HAP-1 (cell line): ENCODE measurements around the gene PLEKHO2.

Experiments used
- DNase-seq, 2 experiments: peaks; one replicate each; pipeline ENCODE4 v3.0.0-alpha.2; 2016 to 2020; ENCODE audit warnings: low spot score in 2 of 2
- H3K27me3 ChIP-seq: fragments of 250-450 bp; sonication (Bioruptor Pico); 2 replicates; pipeline ENCODE4 v1.5.1; 2020; ENCODE audit warnings: low read depth, mild to moderate bottlenecking, moderate library complexity
- H3K36me3 ChIP-seq: fragments of 250-450 bp; sonication (Bioruptor Pico); replicated peaks from 2 replicates; pipeline ENCODE4 v1.5.1; 2020; ENCODE audit warnings: mild to moderate bottlenecking
- H3K4me1 ChIP-seq: fragments of 250-450 bp; sonication (Bioruptor Pico); 2 replicates; pipeline ENCODE4 v1.5.1; 2020; ENCODE audit warnings: mild to moderate bottlenecking
- H3K4me3 ChIP-seq: fragments of 250-450 bp; sonication (Bioruptor Pico); 2 replicates; pipeline ENCODE4 v1.5.1; 2020; ENCODE audit warnings: mild to moderate bottlenecking, moderate library complexity
- H3K9me3 ChIP-seq: fragments of 250-450 bp; sonication (Bioruptor Pico); 2 replicates; pipeline ENCODE4 v1.5.1; 2020; ENCODE audit warnings: mild to moderate bottlenecking, moderate library complexity
- in situ Hi-C: fragments of 300-500 bp; cut with MboI; formaldehyde crosslinking; loops from 3 replicates; pipeline ENCODE4 v1.14.3; 2020; ENCODE audit warnings: low sequenced_read_pairs, inconsistent platforms, mixed read lengths

PLEKHO2 gene

DNA sequence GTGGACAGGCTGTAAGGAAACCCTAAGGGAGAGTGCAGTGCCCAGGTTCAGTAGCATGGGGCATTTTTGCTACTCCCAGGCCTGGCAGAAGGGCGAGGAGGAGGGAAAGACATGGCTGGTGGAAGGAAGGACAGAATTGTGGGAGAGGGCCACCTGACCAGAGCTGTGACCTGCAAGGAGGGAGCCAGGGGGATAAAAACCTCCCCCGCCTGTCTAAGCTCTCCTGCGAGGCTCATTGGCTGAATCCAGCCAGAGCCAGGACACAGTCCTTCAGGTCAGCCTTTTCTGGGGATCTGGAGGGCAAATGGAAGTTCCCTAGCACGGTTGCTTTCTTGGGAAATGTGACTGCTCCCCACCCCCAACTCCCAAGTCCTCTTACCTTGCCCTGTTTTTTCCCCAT is 56.7 kb downstream of the PLEKHO2 start:
- H3K36me3 ChIP-seq = no peaks in the 10 kb centered on the region
- H3K9me3 ChIP-seq = no peaks in the 10 kb centered on the region
- no peak for DNase-seq
- no peak overlapping the region for H3K4me3 ChIP-seq
- no peaks in the 10 kb centered on the region for H3K27me3 ChIP-seq
- peaks cover 6% of the 10 kb centered on the region for H3K4me1 ChIP-seq
- in situ Hi-C loops = no loop called here

DNA sequence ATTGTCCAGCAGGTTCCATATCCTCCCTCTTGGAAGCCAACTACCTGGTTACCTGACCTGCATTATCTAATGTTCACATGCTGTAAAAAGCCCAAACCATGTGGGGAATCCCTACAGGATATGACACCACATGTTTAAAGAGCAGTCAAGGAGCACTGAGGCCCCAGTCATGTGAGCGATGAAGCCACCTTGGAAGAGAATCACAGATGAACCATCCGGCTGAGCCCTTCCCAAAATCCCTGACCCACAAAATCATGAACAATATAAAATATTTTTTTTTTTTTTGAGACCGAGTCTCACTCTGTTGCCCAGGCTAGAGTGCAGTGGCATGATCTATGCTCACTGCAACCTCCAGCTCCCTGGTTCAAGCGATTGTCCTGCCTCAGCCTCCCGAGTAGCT is 59.4 kb downstream of the PLEKHO2 start:
- Histone ChIP-seq H3K4me3 (no peak overlapping the region), H3K9me3 (peaks cover 4% of the 10 kb centered on the region; the same call in 1 of the 2 replicates), H3K4me1 (peaks cover 3% of the 10 kb centered on the region), H3K27me3 (no peaks in the 10 kb centered on the region), H3K36me3 (no peaks in the 10 kb centered on the region)
- in situ Hi-C loops = no loop called here
- DNase-seq = no peak

GRCh38 chr15:64901914-64902313 is 60.2 kb downstream of the PLEKHO2 start:
- H3K36me3 ChIP-seq = no peaks in the 10 kb centered on the region
- H3K9me3 ChIP-seq = peaks cover 12% of the 10 kb centered on the region
- H3K4me1 ChIP-seq = peaks cover 3% of the 10 kb centered on the region
- H3K4me3 ChIP-seq = no peak overlapping the region
- in situ Hi-C loops = no loop called here
- DNase-seq = no peak
- H3K27me3 ChIP-seq = no peaks in the 10 kb centered on the region

- Histone ChIP-seq H3K4me3 (no peak overlapping the region), H3K4me1 (peaks cover 7% of the 10 kb centered on the region), H3K36me3 (no peaks in the 10 kb centered on the region), H3K9me3 (peaks cover 12% of the 10 kb centered on the region), H3K27me3 (no peaks in the 10 kb centered on the region)
- in situ Hi-C loops = no loop called here
- DNase-seq = no peak
Measured at GRCh38 chr15:64902863-64903262, 61.1 kb downstream of the PLEKHO2 start.

DNA sequence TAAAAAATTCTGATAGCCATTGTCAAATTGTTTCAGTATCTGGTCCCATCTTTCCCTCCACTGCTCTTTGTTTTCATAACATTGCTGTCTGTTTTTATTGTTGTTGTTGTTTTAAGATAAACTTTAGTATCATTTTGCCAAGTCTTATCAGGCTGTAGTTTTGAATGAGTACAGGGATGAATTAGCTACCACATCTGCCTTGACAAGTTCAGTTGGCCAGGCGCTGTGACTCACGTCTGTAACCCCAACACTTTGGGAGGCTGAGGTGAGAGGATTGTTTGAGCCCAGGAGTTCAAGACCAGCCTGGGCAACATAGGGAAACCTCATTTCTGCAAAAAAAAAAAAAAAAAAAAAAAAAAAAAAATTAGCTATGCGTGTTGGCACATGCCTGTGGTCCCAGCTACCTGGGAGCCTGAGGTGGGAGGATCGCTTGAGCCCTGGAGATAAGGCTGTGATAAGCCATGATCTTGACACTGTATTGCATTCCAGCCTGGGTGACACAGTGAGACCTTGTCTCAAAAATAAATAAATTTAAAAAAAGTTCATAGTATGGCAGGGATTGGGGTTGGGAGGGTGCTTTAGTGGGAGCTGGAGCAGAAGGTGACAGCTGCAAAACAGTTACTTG is 61.7 kb downstream of the PLEKHO2 start:
- no peak overlapping the region for H3K4me3 ChIP-seq
- peaks cover 12% of the 10 kb centered on the region for H3K9me3 ChIP-seq
- DNase-seq = no peak
- peaks cover 13% of the 10 kb centered on the region for H3K4me1 ChIP-seq
- H3K36me3 ChIP-seq = no peaks in the 10 kb centered on the region
- no peaks in the 10 kb centered on the region for H3K27me3 ChIP-seq
- in situ Hi-C loops = no loop called here

DNA sequence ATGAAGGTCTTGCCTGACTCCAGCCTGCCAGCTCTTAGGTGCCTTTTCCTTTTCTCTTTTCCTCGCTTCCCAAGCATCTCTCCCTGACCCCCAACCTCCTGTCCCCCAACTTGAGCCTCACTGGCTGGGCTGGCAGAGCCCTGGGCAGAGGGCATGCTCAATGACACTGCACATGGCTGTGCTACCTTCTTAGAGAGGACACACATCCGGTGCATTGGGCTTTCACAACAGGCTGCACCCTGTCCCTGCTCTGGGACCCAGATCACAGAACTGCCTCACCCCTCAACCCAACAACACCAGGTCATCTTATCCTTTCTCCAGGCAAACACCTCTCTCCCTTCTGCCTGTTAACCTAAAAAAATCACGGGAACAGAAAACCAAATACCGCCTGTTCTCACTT is 62.5 kb downstream of the PLEKHO2 start:
- Histone ChIP-seq H3K4me1 (peaks cover 16% of the 10 kb centered on the region), H3K27me3 (no peaks in the 10 kb centered on the region), H3K4me3 (no peak overlapping the region), H3K9me3 (peaks cover 12% of the 10 kb centered on the region), H3K36me3 (no peaks in the 10 kb centered on the region)
- in situ Hi-C loops = no loop called here
- no peak for DNase-seq

DNA sequence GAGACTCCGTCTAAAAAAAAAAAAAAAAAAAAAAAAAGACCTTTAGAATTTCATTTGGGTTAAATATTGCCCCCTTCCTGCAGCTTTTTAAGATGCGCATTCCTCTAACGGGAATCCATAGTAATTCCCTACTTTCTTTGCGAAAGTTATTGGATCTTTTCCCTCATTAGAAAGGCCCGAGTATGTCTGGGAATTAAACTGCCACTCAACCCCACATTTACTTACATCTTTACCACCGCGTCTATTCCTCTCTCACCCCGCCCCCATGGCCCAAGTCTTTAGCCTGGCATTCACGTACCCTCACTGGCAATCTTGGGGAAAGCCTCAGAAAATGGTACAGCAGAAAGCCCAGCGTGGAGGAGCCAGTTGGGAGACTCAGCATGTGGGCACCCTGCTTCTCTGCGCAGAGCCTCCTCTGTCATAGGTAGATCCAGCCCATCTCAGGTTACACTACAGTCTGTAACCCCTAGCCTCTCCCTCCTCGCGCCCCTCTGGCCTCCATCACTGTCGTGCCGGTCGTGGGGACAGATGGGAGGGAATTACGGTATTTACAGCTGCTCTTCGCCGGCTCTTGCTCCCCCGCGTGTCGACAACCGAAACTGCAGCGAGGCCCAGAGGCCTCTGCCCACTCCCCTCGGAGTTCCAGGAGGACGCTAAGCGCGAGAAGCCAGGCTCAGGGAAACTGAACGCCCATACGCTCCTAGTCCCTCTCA is 63.6 kb downstream of the PLEKHO2 start:
- peak; percentile 72 to 91 for DNase-seq
- in situ Hi-C loops = no loop called here
- Histone ChIP-seq H3K9me3 (peaks cover 12% of the 10 kb centered on the region), H3K27me3 (no peaks in the 10 kb centered on the region), H3K4me3 (no peak overlapping the region), H3K4me1 (peaks cover 16% of the 10 kb centered on the region), H3K36me3 (no peaks in the 10 kb centered on the region)

GRCh38 chr15:64905941-64906340 is 64.2 kb downstream of the PLEKHO2 start:
- in situ Hi-C loops = no loop called here
- Histone ChIP-seq H3K4me1 (peaks cover 16% of the 10 kb centered on the region), H3K9me3 (peaks cover 12% of the 10 kb centered on the region), H3K27me3 (no peaks in the 10 kb centered on the region), H3K36me3 (no peaks in the 10 kb centered on the region), H3K4me3 (no peak overlapping the region)
- DNase-seq = no peak

DNA sequence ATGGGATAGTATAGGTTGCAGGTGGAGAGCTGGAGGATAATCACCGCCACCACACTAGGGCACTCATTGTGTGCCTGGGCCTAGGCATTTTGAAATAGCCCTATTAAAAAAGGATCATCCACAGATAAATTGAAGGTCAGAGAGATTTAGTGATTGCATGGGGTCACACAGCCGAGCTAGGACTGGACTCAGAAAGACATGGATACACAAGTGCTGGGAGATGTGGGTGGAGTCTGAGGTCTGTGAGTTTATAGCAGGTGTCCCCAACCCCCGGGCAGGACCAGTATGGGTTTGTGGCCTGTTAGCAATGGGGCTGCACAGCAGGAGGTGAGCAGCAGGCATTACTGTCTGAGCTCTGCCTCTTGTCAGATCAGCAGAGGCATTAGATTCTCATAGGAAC is 64.7 kb downstream of the PLEKHO2 start:
- H3K9me3 ChIP-seq = peaks cover 12% of the 10 kb centered on the region
- H3K4me1 ChIP-seq = peaks cover 16% of the 10 kb centered on the region
- DNase-seq = no peak
- no peaks in the 10 kb centered on the region for H3K27me3 ChIP-seq
- H3K36me3 ChIP-seq = no peaks in the 10 kb centered on the region
- no peak overlapping the region for H3K4me3 ChIP-seq
- in situ Hi-C loops = no loop called here

DNA sequence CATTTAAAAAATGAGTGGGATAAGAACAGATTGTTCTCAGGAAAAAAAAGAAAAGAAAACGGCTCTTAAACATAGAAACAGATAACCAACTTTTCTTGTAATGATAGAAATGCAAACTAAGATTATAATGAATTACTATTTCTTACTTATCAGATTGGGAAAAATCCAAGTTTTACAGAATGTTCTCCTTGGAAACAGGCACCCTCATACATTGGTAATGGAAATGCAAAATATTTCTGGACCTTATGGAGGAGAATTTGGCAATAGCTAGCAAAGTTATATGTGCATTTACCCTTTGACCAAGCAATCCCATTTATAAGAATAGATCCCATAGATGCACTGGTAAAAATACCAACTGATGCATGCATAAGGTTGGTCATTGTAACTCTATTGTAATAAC is 66.3 kb downstream of the PLEKHO2 start:
- DNase-seq = peak in 1 of 2 experiments; percentile 88
- Histone ChIP-seq H3K4me1 (peaks cover 18% of the 10 kb centered on the region), H3K27me3 (no peaks in the 10 kb centered on the region), H3K9me3 (peaks cover 12% of the 10 kb centered on the region), H3K4me3 (no peak overlapping the region), H3K36me3 (no peaks in the 10 kb centered on the region)
- in situ Hi-C loops = no loop called here

DNA sequence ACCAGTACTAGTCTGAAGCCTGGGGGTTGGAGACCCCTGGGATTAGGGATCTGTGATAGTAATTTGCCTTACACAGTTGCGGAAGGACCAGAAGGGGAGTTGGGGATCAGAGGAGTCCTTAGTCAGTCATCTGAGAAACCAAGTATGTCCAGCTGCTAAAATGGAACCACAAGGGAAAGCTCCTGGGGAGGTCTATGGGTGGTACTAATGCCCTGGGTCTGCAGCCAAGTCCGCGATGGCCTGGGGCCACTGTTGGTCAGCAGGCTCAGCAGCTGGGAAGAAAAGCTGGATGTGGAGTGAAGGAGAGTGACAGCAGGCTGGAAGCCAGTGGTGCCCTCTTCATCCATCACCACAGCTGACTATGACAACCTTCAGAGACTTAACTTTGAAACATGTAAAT is 67.8 kb downstream of the PLEKHO2 start:
- Histone ChIP-seq H3K4me1 (peaks cover 18% of the 10 kb centered on the region), H3K36me3 (no peaks in the 10 kb centered on the region), H3K4me3 (no peak overlapping the region), H3K9me3 (peaks cover 12% of the 10 kb centered on the region), H3K27me3 (no peaks in the 10 kb centered on the region)
- in situ Hi-C loops = no loop called here
- no peak for DNase-seq

DNA sequence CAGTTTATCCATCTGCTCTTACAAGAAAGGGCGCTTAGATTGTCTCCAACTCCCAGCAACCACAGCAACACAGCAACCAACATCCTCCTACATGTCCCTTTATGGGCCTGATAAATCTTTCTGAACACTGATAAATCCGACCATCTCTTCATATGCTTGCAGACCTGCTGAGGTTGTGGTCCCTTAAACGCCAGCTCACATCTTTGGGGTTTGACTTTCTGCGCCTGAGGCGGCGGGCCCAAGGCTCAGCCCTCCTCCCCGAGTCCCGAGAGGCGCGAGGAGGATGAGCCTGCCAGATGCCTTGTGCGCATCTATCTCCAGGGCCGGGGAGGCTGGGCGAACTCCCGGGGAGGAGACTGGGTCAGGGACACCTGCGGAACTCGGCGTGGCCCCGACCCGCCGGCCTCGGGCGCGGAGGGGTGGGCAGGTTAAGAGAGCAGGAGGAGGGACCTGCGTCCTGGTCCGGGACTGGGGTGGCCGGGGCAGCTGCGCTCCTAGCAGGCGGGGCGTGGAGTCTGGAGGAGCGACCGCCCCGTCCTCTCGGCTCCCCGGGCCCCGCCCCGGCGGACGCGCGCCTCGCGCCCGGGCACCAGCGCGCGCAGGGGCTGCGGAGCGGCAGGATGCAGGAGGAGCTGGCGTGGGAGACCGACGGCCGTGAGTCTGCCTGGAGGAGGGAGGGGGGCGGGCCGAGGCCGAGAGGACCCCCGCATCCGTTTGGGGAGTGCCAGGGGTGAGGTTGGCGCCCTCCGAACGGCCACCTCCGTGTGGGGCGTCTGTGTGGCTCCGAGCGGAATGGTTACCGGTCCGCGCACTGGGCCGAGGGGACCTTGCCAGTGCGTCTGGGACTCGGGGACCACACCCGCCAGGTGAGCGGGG is 69.8 kb downstream of the PLEKHO2 start, which contains the start of gene ANKDD1A:
Gene ANKDD1A, plus strand, starts transcription at position 592 of the 876 bp plus-strand sequence. Its CDS starts 29 bp downstream, at position 621.
- peaks cover 24% of the 10 kb centered on the region for H3K4me1 ChIP-seq
- no peaks in the 10 kb centered on the region for H3K36me3 ChIP-seq
- in situ Hi-C loops = no loop called here
- H3K9me3 ChIP-seq = peaks cover 4% of the 10 kb centered on the region
- H3K4me3 ChIP-seq = peak within 1 kb of the TSS; percentile 39
- H3K27me3 ChIP-seq = no peaks in the 10 kb centered on the region
- peak; percentile 66 to 86 for DNase-seq

- Histone ChIP-seq H3K4me3 (peak overlapping the region; percentile 39), H3K27me3 (no peaks in the 10 kb centered on the region), H3K36me3 (no peaks in the 10 kb centered on the region), H3K4me1 (peaks cover 23% of the 10 kb centered on the region), H3K9me3 (no peaks in the 10 kb centered on the region)
- in situ Hi-C loops = no loop called here
- DNase-seq = no peak
Measured at GRCh38 chr15:64912379-64913325, 70.9 kb downstream of the PLEKHO2 start.
